Bladder microvascular endothelial cell (primary cell): ENCODE measurements around the gene ZFAND4. TPM values are rescaled to one million over a fixed set of nuclear protein-coding genes. Genes with fewer than 3 reads are reported as not detected.

Experiments used
- total RNA-seq: library from RNA; depleted of rRNA; stranded (reverse); fragments of >200 nt; gene quantifications from 2 replicates; pipeline ENCODE4 v1.2.3, GENCODE V29; 2014

ZFAND4 gene
- total RNA-seq: 2.3 and 4.8 TPM in 2 replicates

DNA sequence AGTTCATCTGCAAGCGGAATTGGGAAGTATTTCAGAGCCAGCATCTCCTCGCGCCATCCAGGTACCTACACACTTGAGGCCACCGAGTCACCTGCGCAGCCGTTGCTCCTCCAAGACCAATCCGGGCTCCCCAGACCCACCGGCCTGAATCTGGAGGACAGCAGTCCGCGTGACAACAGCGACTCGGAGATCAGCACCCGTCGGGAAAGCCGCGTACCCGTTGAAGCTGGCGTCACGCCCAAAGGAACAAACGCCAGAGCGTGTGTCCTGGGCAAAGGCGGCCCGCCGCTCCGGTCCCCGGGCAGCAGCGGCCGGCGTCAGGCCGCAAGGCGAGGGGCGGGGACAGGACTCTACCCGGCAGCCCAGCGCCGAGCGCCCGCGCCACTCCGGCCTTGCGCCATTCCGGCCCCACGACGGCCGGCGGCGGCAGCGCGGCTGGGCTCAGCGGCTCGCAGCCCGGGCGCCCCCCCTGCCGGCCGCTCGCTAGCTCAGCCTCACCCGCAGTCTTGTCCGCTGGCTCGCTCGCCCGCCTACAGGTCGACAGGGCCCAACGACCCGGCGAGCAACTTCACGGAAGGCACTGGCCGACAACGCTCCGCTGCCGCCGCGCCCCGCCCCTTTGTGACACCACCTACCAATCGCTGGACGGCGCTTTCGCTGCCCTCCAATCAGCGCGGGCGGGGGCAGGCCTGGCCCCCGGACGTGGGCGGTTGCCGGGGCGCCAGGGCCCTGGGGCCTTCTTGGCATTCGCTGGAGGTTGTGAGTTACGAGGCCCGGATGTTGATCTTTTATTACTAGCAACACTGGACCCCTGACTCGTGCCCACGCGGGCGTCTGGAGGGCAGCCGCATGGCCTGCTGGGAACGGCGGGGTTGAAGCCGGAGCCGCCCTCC lies at the start of gene ZFAND4:
ZFAND4 (minus strand) TSS at position 592 of the 893 bp plus-strand sequence. CDS start 9,047 bp downstream, outside the sequence.

Other genes with a start within 250 kb of the ZFAND4 start
- gene WASHC2C, start 54.5 kb upstream of the ZFAND4 start, total RNA-seq: 28.7 and 51.4 TPM in 2 replicates
- gene AGAP4, start 174.7 kb upstream of the ZFAND4 start, total RNA-seq: 2.1 and 4.3 TPM in 2 replicates